K562 (cell line): ENCODE measurements around the gene YIPF5. TPM values are rescaled to one million over a fixed set of nuclear protein-coding genes. Genes with fewer than 3 reads are reported as not detected.

ENCODE experiments used
- AFF4 ChIP-seq: sonication (generic); formaldehyde crosslinking; IDR thresholded peaks from 2 replicates; pipeline ENCODE4 v1.8.0; 2023; ENCODE audit warnings: mild to moderate bottlenecking, missing genetic modification reagents
- E2F6 ChIP-seq, 2 experiments: IDR thresholded peaks; 2 replicates each; pipeline ENCODE4 v1.6.1; 2011; ENCODE audit warnings: borderline replicate concordance in 1 of 2, control low read depth in 1 of 2, low read depth in 1 of 2, low read length in 1 of 2, mild to moderate bottlenecking in 1 of 2, mixed read lengths in 1 of 2, moderate library complexity in 1 of 2; ENCODE audit not compliant: insufficient read depth in 1 of 2, insufficient read length in 1 of 2, poor library complexity in 1 of 2, severe bottlenecking in 1 of 2; ENCODE audit errors: extremely low read depth in 1 of 2
- ELK3 ChIP-seq: fragments of 450-650 bp; formaldehyde crosslinking; IDR thresholded peaks from 2 replicates; pipeline ENCODE4 v1.4.0; 2020; ENCODE audit warnings: mild to moderate bottlenecking
- ETS2 ChIP-seq: IDR thresholded peaks from 2 replicates; pipeline ENCODE4 v1.6.1; 2016; ENCODE audit warnings: borderline replicate concordance, missing genetic modification characterization, mild to moderate bottlenecking, moderate library complexity, missing compliant biosample characterization; ENCODE audit not compliant: poor library complexity, severe bottlenecking
- HDAC8 ChIP-seq: fragments of 450-650 bp; IDR thresholded peaks from 2 replicates; pipeline ENCODE4 v1.6.1; 2016; ENCODE audit warnings: mild to moderate bottlenecking, missing genetic modification characterization, moderate library complexity, missing compliant biosample characterization
- MLLT1 ChIP-seq, 2 experiments: fragments of 450-650 bp; IDR thresholded peaks; 2 replicates each; pipeline ENCODE4 v1.6.1; 2016
- USF1 ChIP-seq: sonication (generic); formaldehyde crosslinking; IDR thresholded peaks from 2 replicates; pipeline ENCODE4 v1.9.0; 2022; ENCODE audit warnings: mild to moderate bottlenecking, missing genetic modification reagents
- ZNF561 ChIP-seq: fragments of 450-650 bp; formaldehyde crosslinking; conservative IDR thresholded peaks from 2 replicates; pipeline ENCODE4 v1.4.0; 2020; ENCODE audit warnings: mild to moderate bottlenecking, moderate library complexity
- polyA plus RNA-seq, 8 experiments: library from polyadenylated mRNA; depleted of rRNA in 4 of 8; stranded (reverse) in 5 of 8; unstranded in 3 of 8; fragments of >200 nt; fragmentation: Nextera tagmentation in 2 of 8; fragmentation: Illumina TruSeq in 1 of 8; extraction: Ambion mirVana in 2 of 8; extraction: Trizol in 1 of 8; gene quantifications; 2 replicates each; pipeline versions ENCODE4 v1.2.1 to v1.2.3, GENCODE V29; 2011 to 2014; ENCODE audit warnings: inconsistent platforms in 1 of 8, missing spikeins in 1 of 8
- total RNA-seq, 7 experiments: library from RNA; depleted of rRNA in 6 of 7; stranded (reverse); fragments of >200 nt in 6 of 7; fragmentation: Illumina TruSeq in 2 of 7; extraction: Trizol in 2 of 7; gene quantifications; 2 replicates each; pipeline versions ENCODE4 v1.2.1 to v1.2.3, GENCODE V29; 2011 to 2021; ENCODE audit warnings: low replicate concordance in 1 of 7

The YIPF5 gene
- total and polyA plus RNA-seq, 9 of the 15 experiments (the other 6 are each of a cell fraction or from before 2014, with no cell fraction given), result 12.1 to 52.9 (median 33.7) TPM

- TF ChIP-seq E2F6 (IDR thresholded peaks at IDR 0.05; ENCODE audit: borderline replicate concordance in 1 of 2, extremely low read depth in 1 of 2, insufficient read depth in 1 of 2, insufficient read length in 1 of 2, low read depth in 1 of 2, low read length in 1 of 2, poor library complexity in 1 of 2, severe bottlenecking in 1 of 2) (no peak), HDAC8 (tag) (no peak), ELK3 (CRISPR knock-in tag) (no peak), MLLT1 (IDR thresholded peaks at IDR 0.05) (no peak), ETS2 (no peak), ZNF561 (no peak), AFF4 (CRISPR knock-in tag) (no peak), USF1 (CRISPR knock-in tag) (no peak)
Observed at GRCh38 chr5:144166696-144167095, 3.8 kb downstream of the YIPF5 start (continued).
